Superior temporal gyrus (tissue), 1 donor: ENCODE measurements around the gene SUV39H1.
"Not testable (repeated sequence)": the region's sequence is repeated elsewhere in the genome, so short reads cannot be mapped to it uniquely, and the experiment has no call there.

ENCODE experiments used
- DNase-seq: peaks from one replicate; pipeline ENCODE4 v3.0.0-alpha.2; 2016; ENCODE audit errors: extremely low spot score

The SUV39H1 gene

DNA sequence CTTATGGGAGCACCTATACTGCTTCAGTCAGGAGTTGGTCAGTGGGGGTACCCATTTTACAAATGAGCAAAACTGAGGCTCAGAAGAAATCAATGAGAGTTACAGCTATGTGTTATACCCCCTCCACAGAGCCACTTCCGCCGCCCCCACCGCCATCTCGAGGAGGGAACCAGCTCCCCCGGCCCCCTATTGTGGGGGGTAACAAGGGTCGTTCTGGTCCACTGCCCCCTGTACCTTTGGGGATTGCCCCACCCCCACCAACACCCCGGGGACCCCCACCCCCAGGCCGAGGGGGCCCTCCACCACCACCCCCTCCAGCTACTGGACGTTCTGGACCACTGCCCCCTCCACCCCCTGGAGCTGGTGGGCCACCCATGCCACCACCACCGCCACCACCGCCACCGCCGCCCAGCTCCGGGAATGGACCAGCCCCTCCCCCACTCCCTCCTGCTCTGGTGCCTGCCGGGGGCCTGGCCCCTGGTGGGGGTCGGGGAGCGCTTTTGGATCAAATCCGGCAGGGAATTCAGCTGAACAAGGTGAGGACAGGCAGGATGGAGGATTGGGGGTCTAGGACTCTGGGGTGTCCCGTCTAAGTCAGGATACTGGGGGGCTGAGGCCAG, 7.9 kb upstream of the SUV39H1 start:
- DNase-seq = no peak

GRCh38 chrX:48689208-48689920, 7.2 kb upstream of the SUV39H1 start:
- DNase-seq = no peak

- not testable (repeated sequence) for DNase-seq
Measured at GRCh38 chrX:48691746-48692145, 4.8 kb upstream of the SUV39H1 start.

- no peak for DNase-seq
Measured at GRCh38 chrX:48694776-48695533, 1.6 kb upstream of the SUV39H1 start.

- no peak for DNase-seq
Measured at GRCh38 chrX:48695534-48695896, 1.0 kb upstream of the SUV39H1 start.

- peak; percentile 22 for DNase-seq
Measured at GRCh38 chrX:48695925-48696300, 621 bp upstream of the SUV39H1 start.

DNA sequence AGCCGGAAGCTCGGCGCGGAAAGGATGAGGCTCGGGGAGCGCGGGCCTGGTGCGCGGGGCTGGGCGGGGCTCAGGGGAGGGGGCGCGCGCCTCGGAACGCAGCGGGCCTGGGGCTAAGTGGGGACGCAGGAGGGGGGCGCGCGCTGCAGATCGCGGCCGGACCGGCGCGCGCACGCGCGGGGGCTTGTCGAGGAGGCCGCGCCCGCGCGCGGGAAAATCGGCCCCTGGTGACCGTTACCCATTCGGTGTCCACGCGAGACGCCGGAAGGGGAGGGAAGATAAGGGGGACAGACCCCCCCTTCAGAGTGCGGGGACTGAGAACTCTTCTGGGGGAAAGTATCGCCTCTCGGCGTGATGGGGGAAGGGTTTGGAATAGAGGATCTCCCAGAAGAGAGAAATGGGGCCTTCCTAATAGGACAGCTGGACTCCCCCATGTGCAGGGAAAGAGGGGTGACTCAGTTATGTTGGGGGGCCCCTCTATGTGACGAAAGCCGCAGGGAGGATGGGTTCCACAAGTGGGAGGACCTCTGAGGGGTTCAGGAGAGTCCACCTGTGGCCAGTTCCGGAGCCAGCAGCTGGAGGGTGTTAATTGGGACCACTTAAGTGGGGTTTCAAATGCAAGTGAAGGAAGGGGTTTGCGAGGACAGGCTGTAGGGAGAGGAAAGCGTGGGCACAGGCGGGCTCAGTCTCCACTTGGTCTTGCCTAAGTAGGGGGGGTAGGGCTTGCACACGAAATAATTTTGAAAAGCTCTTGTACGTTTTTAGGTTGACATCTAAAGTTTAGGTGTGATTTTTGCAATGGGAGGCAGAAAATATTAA, 584 bp downstream of the SUV39H1 start:
- no peak for DNase-seq

DNA sequence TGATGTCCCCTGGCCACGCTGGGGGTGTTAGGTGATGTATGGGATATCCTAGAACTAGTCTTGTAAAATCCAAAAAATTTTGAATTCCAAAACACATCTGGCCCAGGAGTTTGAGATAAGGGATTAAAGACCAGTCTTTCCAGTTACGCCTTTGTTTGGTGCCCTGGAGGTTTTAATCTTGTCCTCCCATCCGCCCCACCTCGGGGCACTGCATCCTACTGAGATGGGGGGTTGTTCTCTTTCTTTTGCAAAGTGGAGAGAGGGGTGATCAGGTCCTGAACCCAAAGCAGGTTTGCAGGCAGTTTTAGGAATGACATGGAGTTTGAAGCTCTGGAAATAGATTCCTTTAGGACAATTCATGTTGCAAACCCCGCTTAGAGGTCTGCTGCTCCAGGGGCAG, 1.8 kb downstream of the SUV39H1 start:
- DNase-seq = no peak

- DNase-seq = no peak
Measured at GRCh38 chrX:48700246-48700645, 3.7 kb downstream of the SUV39H1 start.

DNA sequence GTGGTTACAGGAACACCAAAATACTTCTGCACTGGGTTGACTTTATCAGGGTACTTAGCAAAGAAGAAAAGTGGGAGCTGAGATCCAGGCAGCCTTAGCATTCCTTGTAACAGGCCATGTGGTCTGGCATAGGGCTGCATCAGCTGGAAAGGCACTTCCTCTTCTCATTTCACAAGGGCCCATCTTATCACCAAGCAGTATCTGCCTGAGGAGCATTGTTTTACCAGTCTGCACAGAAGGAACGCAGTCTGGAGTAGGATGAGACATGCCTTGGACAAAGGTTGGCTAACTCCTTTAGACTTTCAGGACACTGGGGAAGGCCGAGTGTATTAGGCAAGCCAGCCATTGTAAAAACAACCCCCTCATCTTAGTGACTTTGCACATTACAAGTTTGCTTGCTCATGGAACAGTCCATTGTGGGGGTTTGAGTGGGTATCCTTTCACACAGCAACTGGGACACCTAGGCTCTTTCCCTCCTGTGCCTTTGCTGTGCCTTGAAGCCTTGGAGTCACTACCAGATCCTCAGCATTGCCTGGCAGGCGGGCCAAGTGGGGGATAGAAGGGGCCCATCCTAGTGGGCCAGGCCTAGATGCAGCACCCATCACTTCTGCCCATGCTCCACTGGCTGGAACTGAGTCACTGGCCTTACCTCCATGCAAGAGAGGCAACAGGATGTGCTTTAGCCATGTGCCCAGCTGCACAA, 4.6 kb downstream of the SUV39H1 start:
- no peak for DNase-seq

GRCh38 chrX:48702032-48702431, 5.5 kb downstream of the SUV39H1 start:
- no peak for DNase-seq

- no peak for DNase-seq
Measured at GRCh38 chrX:48702716-48703115, 6.2 kb downstream of the SUV39H1 start.

GRCh38 chrX:48703228-48703627, 6.7 kb downstream of the SUV39H1 start:
- no peak for DNase-seq

DNA sequence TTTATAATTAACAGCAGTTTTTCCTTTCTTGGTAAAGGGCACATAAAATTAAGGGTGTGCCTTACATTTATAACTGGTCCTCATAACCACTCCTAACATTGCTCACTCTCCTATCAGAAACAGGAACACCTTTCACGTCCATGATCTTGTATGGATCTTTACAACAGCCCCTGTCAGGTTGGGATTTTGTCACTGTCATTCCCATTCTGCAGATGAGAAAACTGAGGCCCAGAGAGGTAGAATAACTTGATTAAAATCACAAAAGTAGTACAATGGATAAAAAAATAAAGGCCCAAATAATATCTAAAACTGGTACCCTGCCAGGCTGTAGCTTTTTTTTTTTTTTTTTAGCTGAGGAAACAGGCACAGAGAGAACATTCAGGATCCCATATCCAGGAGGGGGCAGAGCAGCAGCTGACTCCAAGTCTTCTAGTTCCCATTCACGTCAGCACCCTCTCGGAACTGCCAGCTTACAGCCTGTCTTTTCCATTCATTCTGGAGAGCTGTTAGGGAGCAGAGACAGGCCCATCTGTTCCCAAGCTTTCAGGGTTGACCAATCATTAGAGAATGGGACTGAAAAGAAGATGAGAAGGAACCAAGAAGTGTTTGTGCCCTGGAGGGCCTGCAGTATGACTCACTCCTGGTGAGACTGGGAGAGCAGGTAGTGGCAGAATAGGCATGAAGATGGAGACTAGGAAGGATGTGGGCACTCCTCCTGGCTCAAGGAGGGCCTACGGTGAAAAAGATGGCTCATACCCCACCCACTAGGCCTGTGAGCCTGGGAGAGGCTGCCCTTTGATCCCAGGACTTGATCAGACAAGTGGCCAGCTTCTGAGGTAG, 7.3 kb downstream of the SUV39H1 start:
- peak; percentile 24 for DNase-seq

DNA sequence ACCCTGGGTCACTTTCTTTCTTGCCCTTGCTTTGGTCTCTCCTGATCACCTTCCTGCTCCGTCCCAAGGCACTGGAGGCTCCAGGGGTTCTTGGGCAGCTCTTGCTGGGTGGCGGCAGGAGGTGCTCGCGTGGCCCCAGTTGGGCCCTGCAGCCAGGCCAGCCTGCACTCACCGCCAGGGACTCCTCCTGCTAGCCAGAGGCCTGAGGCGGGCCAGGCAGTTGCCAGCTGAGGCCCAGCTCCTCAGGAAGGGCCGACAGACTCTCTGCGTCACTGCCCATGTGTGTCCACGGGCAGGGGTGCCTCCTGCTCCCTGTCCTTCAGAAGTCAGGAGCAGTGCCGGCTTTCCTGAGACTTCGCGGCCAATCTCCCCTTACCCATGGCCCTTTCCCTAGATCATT, 9.3 kb downstream of the SUV39H1 start:
- DNase-seq = no peak

DNA sequence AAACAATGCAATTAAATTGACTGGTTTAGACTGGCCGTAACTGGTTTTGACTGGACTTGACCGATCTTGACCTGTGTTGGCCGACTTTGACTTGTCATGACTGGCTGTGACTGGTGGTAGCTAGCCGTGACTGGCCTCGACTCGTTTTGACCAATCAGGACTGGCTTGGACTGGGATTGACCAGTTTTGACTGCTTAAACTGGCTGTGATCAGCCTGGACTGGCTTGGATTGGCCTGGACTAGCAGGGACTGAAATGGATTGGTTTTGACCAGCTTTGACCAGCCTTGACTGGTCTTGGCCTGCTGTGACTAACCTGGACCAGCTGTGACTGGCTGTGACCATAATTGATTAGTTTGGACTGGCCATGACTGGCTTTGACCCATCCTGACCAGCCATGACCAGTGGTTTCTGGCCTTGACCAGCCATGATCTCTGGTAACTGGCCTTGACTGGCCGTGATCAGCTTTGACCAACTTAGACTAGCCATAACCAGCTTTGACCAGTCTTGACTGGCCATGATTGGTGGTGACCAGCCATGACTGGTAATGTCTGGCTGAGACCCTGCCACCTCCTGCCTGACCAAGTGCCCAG, 13.1 kb downstream of the SUV39H1 start:
- no peak for DNase-seq

GRCh38 chrX:48711162-48711928, 14.8 kb downstream of the SUV39H1 start:
- no peak for DNase-seq

DNA sequence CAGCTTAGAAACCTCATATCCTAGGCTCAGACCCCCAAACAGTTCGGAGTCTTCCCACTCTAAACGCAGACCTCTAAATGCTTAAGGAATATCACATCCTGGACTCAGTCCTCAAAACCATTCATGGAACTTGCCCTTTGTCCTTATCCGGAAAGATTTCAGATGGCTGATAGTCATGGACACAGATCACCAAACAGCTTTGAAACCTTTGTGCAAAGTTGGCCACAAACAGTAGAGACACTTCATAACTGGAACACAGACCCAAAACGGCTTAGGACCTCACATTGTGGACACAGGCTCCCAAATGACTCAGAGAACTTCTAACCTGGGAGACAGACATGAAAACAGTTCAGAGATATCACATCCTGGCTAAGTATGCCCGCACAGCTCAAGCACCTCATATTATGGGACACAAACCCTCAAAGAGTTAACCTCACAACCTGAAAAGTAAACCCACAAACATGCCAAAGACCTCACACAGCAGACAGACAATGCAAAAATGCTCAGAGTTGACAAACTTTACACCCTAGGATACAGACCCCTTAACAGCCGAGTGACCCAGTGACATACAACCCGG, 15.5 kb downstream of the SUV39H1 start:
- no peak for DNase-seq

- no peak for DNase-seq
Measured at GRCh38 chrX:48713847-48714246, 17.3 kb downstream of the SUV39H1 start.
